ENCODE measurements around the gene PCDHA8. TPM values are rescaled to one million over a fixed set of nuclear protein-coding genes. Genes with fewer than 3 reads are reported as not detected.

PCDHA8 gene
- total RNA-seq, 1 donor from 2014 or later: 14.6 TPM

DNA sequence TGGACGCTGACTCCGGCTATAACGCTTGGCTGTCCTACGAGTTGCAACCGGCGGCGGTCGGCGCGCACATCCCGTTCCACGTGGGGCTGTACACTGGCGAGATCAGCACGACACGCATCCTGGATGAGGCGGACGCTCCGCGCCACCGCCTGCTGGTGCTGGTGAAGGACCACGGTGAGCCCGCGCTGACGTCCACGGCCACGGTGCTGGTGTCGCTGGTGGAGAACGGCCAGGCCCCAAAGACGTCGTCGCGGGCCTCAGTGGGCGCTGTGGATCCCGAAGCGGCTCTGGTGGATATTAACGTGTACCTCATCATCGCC is 36.2 kb downstream of the PCDHA8 start:
- TF ChIP-seq, protein P1, sequence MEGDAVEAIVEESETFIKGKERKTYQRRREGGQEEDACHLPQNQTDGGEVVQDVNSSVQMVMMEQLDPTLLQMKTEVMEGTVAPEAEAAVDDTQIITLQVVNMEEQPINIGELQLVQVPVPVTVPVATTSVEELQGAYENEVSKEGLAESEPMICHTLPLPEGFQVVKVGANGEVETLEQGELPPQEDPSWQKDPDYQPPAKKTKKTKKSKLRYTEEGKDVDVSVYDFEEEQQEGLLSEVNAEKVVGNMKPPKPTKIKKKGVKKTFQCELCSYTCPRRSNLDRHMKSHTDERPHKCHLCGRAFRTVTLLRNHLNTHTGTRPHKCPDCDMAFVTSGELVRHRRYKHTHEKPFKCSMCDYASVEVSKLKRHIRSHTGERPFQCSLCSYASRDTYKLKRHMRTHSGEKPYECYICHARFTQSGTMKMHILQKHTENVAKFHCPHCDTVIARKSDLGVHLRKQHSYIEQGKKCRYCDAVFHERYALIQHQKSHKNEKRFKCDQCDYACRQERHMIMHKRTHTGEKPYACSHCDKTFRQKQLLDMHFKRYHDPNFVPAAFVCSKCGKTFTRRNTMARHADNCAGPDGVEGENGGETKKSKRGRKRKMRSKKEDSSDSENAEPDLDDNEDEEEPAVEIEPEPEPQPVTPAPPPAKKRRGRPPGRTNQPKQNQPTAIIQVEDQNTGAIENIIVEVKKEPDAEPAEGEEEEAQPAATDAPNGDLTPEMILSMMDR (IDR thresholded peaks at IDR 0.05; ENCODE audit: partially characterized antibody, unreplicated experiment): no peak
- Mint-ChIP-seq H3K36me3 (ENCODE audit: unreplicated experiment) (peaks cover 27% of the 10 kb centered on the region), H3K4me1 (ENCODE audit: low read depth, unreplicated experiment) (peaks cover 3% of the 10 kb centered on the region), H3K9me3 (ENCODE audit: unreplicated experiment) (peaks cover 1% of the 10 kb centered on the region), H3K4me3 (ENCODE audit: unreplicated experiment) (no peak overlapping the region), H3K27ac (ENCODE audit: unreplicated experiment) (no peak overlapping the region), H3K27me3 (ENCODE audit: unreplicated experiment) (peaks cover 5% of the 10 kb centered on the region)
- no peak for DNase-seq

DNA sequence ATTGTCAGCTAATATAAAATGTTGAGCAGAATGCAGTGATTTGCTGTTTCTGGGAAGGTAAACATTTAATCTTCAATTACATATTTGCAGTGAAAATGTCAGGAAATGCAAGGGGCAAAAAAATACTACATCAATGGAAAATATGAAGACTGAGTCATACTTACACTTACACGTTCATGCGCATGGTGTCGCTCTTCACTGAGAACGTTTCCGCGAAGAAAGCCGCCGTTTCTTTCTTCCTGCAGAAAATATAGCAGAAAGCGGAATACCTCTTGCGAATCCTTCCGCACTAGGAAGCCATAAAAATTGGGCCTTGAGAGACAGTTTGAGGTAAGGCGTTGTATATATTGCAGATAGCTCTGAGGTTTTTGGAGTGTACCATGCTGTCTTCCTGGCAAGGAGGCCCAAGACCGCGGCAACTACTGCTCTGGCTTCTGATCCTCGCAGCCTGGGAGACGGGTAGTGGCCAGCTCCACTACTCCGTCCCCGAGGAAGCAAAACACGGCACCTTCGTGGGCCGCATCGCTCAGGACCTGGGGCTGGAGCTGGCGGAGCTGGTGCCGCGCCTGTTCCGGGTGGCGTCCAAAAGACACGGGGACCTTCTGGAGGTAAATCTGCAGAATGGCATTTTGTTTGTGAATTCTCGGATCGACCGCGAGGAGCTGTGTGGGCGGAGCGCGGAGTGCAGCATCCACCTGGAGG is 41.1 kb downstream of the PCDHA8 start, which contains the start of gene PCDHA13:
TSS of gene PCDHA13 (plus strand) at position 236 of the 702 bp plus-strand sequence. CDS start at position 381, 145 bp downstream.
- TF ChIP-seq, protein P1 (IDR thresholded peaks at IDR 0.05; ENCODE audit: partially characterized antibody, unreplicated experiment): no peak
- DNase-seq: no peak
- H3K4me3 Mint-ChIP-seq (ENCODE audit: unreplicated experiment): peak within 1 kb of the TSS; percentile 47
- H3K36me3 Mint-ChIP-seq (ENCODE audit: unreplicated experiment): peaks cover 36% of the 10 kb centered on the region
- no peak within 1 kb of the TSS for H3K27ac Mint-ChIP-seq (ENCODE audit: unreplicated experiment)
- H3K4me1 Mint-ChIP-seq (ENCODE audit: low read depth, unreplicated experiment): no peaks in the 10 kb centered on the region
- H3K27me3 Mint-ChIP-seq (ENCODE audit: unreplicated experiment): no peaks in the 10 kb centered on the region
- peaks cover 4% of the 10 kb centered on the region for H3K9me3 Mint-ChIP-seq (ENCODE audit: unreplicated experiment)

DNA sequence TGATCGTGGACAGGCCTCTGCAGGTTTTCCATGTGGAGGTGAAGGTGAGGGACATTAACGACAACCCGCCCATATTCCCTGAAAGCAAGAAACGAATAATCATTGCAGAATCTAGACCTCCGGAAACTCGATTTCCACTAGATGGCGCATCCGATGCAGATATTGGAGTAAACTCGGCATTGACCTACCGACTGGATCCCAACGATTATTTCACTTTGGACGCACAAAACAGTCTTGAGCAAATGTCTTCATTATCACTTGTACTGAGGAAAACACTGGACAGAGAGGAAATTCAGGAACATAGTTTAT is 41.6 kb downstream of the PCDHA8 start:
- Mint-ChIP-seq H3K27ac (ENCODE audit: unreplicated experiment) (no peak overlapping the region), H3K4me1 (ENCODE audit: low read depth, unreplicated experiment) (no peaks in the 10 kb centered on the region), H3K27me3 (ENCODE audit: unreplicated experiment) (no peaks in the 10 kb centered on the region), H3K36me3 (ENCODE audit: unreplicated experiment) (peaks cover 34% of the 10 kb centered on the region), H3K4me3 (ENCODE audit: unreplicated experiment) (peak overlapping the region; percentile 47), H3K9me3 (ENCODE audit: unreplicated experiment) (peaks cover 3% of the 10 kb centered on the region)
- DNase-seq: no peak
- TF ChIP-seq, protein P1 (IDR thresholded peaks at IDR 0.05; ENCODE audit: partially characterized antibody, unreplicated experiment): no peak

DNA sequence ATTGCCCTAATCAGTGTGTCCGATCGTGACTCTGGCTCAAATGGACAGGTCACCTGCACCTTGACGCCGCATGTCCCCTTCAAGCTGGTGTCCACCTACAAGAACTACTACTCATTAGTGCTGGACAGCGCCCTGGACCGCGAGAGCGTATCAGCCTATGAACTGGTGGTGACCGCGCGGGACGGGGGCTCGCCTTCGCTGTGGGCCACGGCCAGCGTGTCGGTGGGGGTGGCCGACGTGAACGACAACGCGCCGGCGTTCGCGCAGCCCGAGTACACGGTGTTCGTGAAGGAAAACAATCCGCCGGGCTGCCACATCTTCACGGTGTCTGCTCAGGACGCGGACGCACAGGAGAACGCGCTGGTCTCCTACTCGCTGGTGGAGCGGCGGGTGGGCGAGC is 42.4 kb downstream of the PCDHA8 start:
- Mint-ChIP-seq H3K36me3 (ENCODE audit: unreplicated experiment) (peaks cover 32% of the 10 kb centered on the region), H3K4me3 (ENCODE audit: unreplicated experiment) (no peak overlapping the region), H3K4me1 (ENCODE audit: low read depth, unreplicated experiment) (no peaks in the 10 kb centered on the region), H3K27ac (ENCODE audit: unreplicated experiment) (no peak overlapping the region), H3K9me3 (ENCODE audit: unreplicated experiment) (peaks cover 3% of the 10 kb centered on the region), H3K27me3 (ENCODE audit: unreplicated experiment) (no peaks in the 10 kb centered on the region)
- no peak for DNase-seq
- TF ChIP-seq, protein P1 (IDR thresholded peaks at IDR 0.05; ENCODE audit: partially characterized antibody, unreplicated experiment): no peak

DNA sequence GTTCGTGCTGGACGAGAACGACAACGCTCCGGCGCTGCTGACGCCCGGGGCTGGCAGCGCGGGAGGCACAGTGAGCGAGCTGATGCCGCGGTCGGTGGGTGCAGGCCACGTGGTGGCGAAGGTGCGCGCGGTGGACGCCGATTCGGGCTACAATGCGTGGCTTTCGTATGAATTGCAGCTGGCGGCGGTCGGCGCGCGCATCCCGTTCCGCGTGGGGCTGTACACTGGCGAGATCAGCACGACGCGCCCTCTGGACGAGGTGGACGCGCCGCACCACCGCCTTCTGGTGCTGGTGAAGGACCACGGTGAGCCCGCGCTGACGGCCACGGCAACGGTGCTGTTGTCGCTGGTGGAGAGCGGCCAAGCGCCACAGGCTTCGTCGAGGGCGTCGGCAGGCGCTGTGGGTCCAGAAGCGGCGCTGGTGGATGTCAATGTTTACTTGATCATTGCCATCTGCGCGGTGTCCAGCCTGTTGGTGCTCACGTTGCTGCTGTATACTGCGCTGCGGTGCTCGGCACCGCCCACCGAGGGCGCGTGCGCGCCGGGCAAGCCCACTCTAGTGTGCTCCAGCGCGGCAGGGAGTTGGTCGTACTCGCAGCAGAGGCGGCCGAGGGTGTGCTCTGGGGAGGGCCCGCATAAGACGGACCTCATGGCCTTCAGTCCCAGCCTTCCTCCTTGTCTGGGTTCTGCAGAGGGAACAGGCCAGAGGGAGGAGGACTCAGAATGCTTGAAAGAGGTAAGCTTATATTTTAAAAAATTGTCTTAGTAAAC is 43.1 kb downstream of the PCDHA8 start:
- no peak overlapping the region for H3K4me3 Mint-ChIP-seq (ENCODE audit: unreplicated experiment)
- H3K4me1 Mint-ChIP-seq (ENCODE audit: low read depth, unreplicated experiment): no peaks in the 10 kb centered on the region
- no peak overlapping the region for H3K27ac Mint-ChIP-seq (ENCODE audit: unreplicated experiment)
- TF ChIP-seq, protein P1 (IDR thresholded peaks at IDR 0.05; ENCODE audit: partially characterized antibody, unreplicated experiment): no peak
- peaks cover 3% of the 10 kb centered on the region for H3K9me3 Mint-ChIP-seq (ENCODE audit: unreplicated experiment)
- H3K36me3 Mint-ChIP-seq (ENCODE audit: unreplicated experiment): peaks cover 27% of the 10 kb centered on the region
- H3K27me3 Mint-ChIP-seq (ENCODE audit: unreplicated experiment): no peaks in the 10 kb centered on the region
- DNase-seq: no peak
